HepG2 (cell line): ENCODE data around the gene SMARCB1. TPM values are rescaled to one million over a fixed set of nuclear protein-coding genes. Genes with fewer than 3 reads are reported as not detected.
A peak's percentile ranks its signal among the peaks of the same experiment; 100 is the strongest.

ENCODE experiments used
- CCAR2 ChIP-seq: fragments of 200-400 bp; formaldehyde crosslinking; optimal IDR thresholded peaks from 2 replicates; pipeline ENCODE3; 2018; ENCODE audit warnings: low read depth, mild to moderate bottlenecking, low read length, moderate library complexity
- PCBP2 ChIP-seq: fragments of 200-400 bp; formaldehyde crosslinking; optimal IDR thresholded peaks from 2 replicates; pipeline ENCODE3; 2018; ENCODE audit warnings: low read length, low read depth; ENCODE audit not compliant: poor library complexity, severe bottlenecking
- SAP130 ChIP-seq: IDR thresholded peaks from 2 replicates; pipeline ENCODE4 v1.6.1; 2016; ENCODE audit warnings: low read depth
- ZBTB1 ChIP-seq: sonication (generic); formaldehyde crosslinking; IDR thresholded peaks from 2 replicates; pipeline ENCODE4 v1.4.0; 2020; ENCODE audit warnings: missing genetic modification reagents, borderline replicate concordance
- ZFYVE20 ChIP-seq: sonication (generic); formaldehyde crosslinking; IDR thresholded peaks from 2 replicates; pipeline ENCODE4 v1.8.0; 2023; ENCODE audit warnings: low read depth, mild to moderate bottlenecking, moderate library complexity, missing genetic modification reagents, borderline replicate concordance
- ZMYM4 ChIP-seq: sonication (generic); formaldehyde crosslinking; IDR thresholded peaks from 2 replicates; pipeline ENCODE4 v1.8.1; 2023; ENCODE audit warnings: mild to moderate bottlenecking, missing genetic modification reagents
- ZNF260 ChIP-seq: sonication (generic); formaldehyde crosslinking; IDR thresholded peaks from 2 replicates; pipeline ENCODE4 v1.4.0; 2020; ENCODE audit warnings: missing genetic modification reagents, low read depth, mild to moderate bottlenecking, borderline replicate concordance
- ZNF703 ChIP-seq: sonication (generic); formaldehyde crosslinking; IDR thresholded peaks from 2 replicates; pipeline ENCODE4 v1.5.1; 2020; ENCODE audit warnings: missing genetic modification reagents, mild to moderate bottlenecking, moderate library complexity, borderline replicate concordance
- polyA plus RNA-seq, 8 experiments: library from polyadenylated mRNA; depleted of rRNA in 3 of 8; stranded (reverse) in 7 of 8; unstranded in 1 of 8; fragments of >200 nt; fragmentation: Illumina TruSeq in 4 of 8; extraction: Trizol in 4 of 8; gene quantifications; 2 replicates each; pipeline versions ENCODE4 v1.2.1 to v1.2.3, GENCODE V29; 2011 to 2016; ENCODE audit warnings: low read depth in 4 of 8, missing spikeins in 1 of 8, mixed read lengths in 1 of 8; ENCODE audit not compliant: insufficient read depth in 1 of 8
- total RNA-seq, 5 experiments: library from RNA; depleted of rRNA; stranded (reverse); fragments of >200 nt; fragmentation: Illumina TruSeq; extraction: Trizol; gene quantifications; 2 replicates each; pipeline ENCODE4 v1.2.3, GENCODE V29; 2016; ENCODE audit warnings: low read depth in 1 of 5
- TF ChIP-seq, protein P1 (sequence below): sonication (generic); formaldehyde crosslinking; IDR thresholded peaks from 2 replicates; pipeline ENCODE4 v1.5.0; 2020; ENCODE audit warnings: missing genetic modification reagents
- TF ChIP-seq, protein P2 (sequence below): sonication (generic); formaldehyde crosslinking; IDR thresholded peaks from 2 replicates; pipeline ENCODE4 v1.5.0; 2020; ENCODE audit warnings: mild to moderate bottlenecking, missing genetic modification reagents, borderline replicate concordance
- TF ChIP-seq, protein P3 (sequence below): sonication (generic); formaldehyde crosslinking; IDR thresholded peaks from 2 replicates; pipeline ENCODE4 v1.8.1; 2023; ENCODE audit warnings: mild to moderate bottlenecking, inconsistent platforms, moderate library complexity, missing genetic modification reagents, borderline replicate concordance
- TF ChIP-seq, protein P4 (sequence below): sonication (generic); formaldehyde crosslinking; IDR thresholded peaks from 2 replicates; pipeline ENCODE4 v1.8.0; 2022; ENCODE audit warnings: missing genetic modification reagents, mild to moderate bottlenecking, moderate library complexity, borderline replicate concordance
- TF ChIP-seq, protein P5 (sequence below): sonication (generic); formaldehyde crosslinking; IDR thresholded peaks from 2 replicates; pipeline ENCODE4 v1.9.0; 2021; ENCODE audit warnings: missing genetic modification reagents, mild to moderate bottlenecking, borderline replicate concordance
- TF ChIP-seq, protein P6 (sequence below): sonication (generic); formaldehyde crosslinking; conservative IDR thresholded peaks from 2 replicates; pipeline ENCODE4 v1.4.0; 2020; ENCODE audit warnings: missing genetic modification reagents

The SMARCB1 gene
- total and polyA plus RNA-seq, 2 of the 13 experiments (the other 11 are each of a cell fraction or from before 2014, with no cell fraction given), result 74.0 to 166 TPM

DNA sequence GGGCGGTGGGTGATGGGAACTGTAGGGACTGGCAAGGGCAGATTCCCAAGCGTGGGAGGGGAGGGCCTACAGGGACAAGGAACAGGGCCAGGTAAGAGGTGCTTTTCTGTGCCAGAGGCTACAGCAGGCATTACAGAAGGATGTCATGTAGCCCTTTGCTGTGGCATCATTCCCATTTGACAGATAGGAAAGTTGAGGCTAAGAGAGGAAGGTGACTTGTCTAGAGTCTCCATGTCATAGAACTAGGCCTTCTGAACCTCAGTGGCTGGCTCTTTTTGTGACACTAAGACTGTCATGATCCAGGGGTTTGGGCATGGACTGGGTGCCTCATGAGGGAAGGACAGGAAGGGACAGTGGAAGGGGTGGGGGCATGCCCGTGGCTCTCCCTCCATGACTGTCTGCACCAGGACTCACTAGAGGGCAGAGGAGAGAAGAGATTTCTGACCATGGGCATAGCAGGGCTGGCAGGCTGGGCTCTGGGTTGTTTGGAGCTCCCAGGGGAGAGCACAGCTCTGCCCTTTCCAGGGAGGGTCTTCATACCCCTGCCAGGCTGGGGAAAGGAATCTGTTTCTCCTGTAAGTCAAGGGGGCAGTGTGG is 10.9 kb upstream of the SMARCB1 start (continued):
- TF ChIP-seq, protein P1, sequence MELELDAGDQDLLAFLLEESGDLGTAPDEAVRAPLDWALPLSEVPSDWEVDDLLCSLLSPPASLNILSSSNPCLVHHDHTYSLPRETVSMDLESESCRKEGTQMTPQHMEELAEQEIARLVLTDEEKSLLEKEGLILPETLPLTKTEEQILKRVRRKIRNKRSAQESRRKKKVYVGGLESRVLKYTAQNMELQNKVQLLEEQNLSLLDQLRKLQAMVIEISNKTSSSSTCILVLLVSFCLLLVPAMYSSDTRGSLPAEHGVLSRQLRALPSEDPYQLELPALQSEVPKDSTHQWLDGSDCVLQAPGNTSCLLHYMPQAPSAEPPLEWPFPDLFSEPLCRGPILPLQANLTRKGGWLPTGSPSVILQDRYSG (CRISPR knock-in tag), result no peak
- TF ChIP-seq, protein P2, sequence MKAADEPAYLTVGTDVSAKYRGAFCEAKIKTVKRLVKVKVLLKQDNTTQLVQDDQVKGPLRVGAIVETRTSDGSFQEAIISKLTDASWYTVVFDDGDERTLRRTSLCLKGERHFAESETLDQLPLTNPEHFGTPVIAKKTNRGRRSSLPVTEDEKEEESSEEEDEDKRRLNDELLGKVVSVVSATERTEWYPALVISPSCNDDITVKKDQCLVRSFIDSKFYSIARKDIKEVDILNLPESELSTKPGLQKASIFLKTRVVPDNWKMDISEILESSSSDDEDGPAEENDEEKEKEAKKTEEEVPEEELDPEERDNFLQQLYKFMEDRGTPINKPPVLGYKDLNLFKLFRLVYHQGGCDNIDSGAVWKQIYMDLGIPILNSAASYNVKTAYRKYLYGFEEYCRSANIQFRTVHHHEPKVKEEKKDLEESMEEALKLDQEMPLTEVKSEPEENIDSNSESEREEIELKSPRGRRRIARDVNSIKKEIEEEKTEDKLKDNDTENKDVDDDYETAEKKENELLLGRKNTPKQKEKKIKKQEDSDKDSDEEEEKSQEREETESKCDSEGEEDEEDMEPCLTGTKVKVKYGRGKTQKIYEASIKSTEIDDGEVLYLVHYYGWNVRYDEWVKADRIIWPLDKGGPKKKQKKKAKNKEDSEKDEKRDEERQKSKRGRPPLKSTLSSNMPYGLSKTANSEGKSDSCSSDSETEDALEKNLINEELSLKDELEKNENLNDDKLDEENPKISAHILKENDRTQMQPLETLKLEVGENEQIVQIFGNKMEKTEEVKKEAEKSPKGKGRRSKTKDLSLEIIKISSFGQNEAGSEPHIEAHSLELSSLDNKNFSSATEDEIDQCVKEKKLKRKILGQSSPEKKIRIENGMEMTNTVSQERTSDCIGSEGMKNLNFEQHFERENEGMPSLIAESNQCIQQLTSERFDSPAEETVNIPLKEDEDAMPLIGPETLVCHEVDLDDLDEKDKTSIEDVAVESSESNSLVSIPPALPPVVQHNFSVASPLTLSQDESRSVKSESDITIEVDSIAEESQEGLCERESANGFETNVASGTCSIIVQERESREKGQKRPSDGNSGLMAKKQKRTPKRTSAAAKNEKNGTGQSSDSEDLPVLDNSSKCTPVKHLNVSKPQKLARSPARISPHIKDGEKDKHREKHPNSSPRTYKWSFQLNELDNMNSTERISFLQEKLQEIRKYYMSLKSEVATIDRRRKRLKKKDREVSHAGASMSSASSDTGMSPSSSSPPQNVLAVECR (CRISPR knock-in tag), result 0 out of 2 replicates have a peak, but pooled peaks have one; percentile 19
- TF ChIP-seq ZFYVE20 (CRISPR knock-in tag) (no peak), PCBP2 (no peak), CCAR2 (no peak), ZNF703 (CRISPR knock-in tag) (no peak), ZNF260 (no peak), ZBTB1 (CRISPR knock-in tag) (no peak), ZMYM4 (CRISPR knock-in tag) (no peak), SAP130 (CRISPR knock-in tag) (no peak)
- TF ChIP-seq, protein P3, sequence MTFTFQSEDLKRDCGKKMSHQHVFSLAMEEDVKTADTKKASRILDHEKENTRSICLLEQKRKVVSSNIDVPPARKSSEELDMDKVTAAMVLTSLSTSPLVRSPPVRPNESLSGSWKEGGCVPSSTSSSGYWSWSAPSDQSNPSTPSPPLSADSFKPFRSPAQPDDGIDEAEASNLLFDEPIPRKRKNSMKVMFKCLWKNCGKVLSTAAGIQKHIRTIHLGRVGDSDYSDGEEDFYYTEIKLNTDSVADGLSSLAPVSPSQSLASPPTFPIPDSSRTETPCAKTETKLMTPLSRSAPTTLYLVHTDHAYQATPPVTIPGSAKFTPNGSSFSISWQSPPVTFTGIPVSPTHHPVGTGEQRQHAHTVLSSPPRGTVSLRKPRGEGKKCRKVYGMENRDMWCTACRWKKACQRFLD, result no peak
- TF ChIP-seq, protein P4, sequence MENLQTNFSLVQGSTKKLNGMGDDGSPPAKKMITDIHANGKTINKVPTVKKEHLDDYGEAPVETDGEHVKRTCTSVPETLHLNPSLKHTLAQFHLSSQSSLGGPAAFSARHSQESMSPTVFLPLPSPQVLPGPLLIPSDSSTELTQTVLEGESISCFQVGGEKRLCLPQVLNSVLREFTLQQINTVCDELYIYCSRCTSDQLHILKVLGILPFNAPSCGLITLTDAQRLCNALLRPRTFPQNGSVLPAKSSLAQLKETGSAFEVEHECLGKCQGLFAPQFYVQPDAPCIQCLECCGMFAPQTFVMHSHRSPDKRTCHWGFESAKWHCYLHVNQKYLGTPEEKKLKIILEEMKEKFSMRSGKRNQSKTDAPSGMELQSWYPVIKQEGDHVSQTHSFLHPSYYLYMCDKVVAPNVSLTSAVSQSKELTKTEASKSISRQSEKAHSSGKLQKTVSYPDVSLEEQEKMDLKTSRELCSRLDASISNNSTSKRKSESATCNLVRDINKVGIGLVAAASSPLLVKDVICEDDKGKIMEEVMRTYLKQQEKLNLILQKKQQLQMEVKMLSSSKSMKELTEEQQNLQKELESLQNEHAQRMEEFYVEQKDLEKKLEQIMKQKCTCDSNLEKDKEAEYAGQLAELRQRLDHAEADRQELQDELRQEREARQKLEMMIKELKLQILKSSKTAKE (CRISPR knock-in tag), result no peak
- TF ChIP-seq, protein P5, sequence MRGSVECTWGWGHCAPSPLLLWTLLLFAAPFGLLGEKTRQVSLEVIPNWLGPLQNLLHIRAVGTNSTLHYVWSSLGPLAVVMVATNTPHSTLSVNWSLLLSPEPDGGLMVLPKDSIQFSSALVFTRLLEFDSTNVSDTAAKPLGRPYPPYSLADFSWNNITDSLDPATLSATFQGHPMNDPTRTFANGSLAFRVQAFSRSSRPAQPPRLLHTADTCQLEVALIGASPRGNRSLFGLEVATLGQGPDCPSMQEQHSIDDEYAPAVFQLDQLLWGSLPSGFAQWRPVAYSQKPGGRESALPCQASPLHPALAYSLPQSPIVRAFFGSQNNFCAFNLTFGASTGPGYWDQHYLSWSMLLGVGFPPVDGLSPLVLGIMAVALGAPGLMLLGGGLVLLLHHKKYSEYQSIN (CRISPR knock-in tag), result no peak
- TF ChIP-seq, protein P6, sequence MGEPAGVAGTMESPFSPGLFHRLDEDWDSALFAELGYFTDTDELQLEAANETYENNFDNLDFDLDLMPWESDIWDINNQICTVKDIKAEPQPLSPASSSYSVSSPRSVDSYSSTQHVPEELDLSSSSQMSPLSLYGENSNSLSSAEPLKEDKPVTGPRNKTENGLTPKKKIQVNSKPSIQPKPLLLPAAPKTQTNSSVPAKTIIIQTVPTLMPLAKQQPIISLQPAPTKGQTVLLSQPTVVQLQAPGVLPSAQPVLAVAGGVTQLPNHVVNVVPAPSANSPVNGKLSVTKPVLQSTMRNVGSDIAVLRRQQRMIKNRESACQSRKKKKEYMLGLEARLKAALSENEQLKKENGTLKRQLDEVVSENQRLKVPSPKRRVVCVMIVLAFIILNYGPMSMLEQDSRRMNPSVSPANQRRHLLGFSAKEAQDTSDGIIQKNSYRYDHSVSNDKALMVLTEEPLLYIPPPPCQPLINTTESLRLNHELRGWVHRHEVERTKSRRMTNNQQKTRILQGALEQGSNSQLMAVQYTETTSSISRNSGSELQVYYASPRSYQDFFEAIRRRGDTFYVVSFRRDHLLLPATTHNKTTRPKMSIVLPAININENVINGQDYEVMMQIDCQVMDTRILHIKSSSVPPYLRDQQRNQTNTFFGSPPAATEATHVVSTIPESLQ (CRISPR knock-in tag), result no peak
